Kidney epithelial cell (primary cell): ENCODE measurements around the gene ZPBP. TPM values are rescaled to one million over a fixed set of nuclear protein-coding genes. Genes with fewer than 3 reads are reported as not detected.

Experiments used
- DNase-seq: peaks from one replicate; pipeline ENCODE4 v3.0.0-alpha.2; 2010; ENCODE audit warnings: low read depth
- H3K27me3 ChIP-seq: 2 replicates; pipeline ENCODE4 v1.6.0; 2011; ENCODE audit warnings: low read length; ENCODE audit not compliant: control insufficient read depth, insufficient read depth
- H3K36me3 ChIP-seq: 2 replicates; pipeline ENCODE4 v1.5.1; 2011; ENCODE audit warnings: low read length; ENCODE audit not compliant: control insufficient read depth, insufficient read depth
- H3K4me3 ChIP-seq: 2 replicates; pipeline ENCODE4 v1.5.1; 2011; ENCODE audit warnings: low read depth, mild to moderate bottlenecking, control low read depth, low read length
- total RNA-seq: library from RNA; depleted of rRNA; stranded (reverse); fragments of >200 nt; gene quantifications from 2 replicates; pipeline ENCODE4 v1.2.3, GENCODE V29; 2015
- TF ChIP-seq, protein P1 (sequence below): IDR thresholded peaks from 2 replicates; pipeline ENCODE4 v1.5.1; 2011; ENCODE audit warnings: mild to moderate bottlenecking, moderate library complexity, low read length, control low read depth, inconsistent platforms; ENCODE audit not compliant: insufficient read depth, poor library complexity, severe bottlenecking

Gene ZPBP
- total RNA-seq, 1 donor from 2014 or later = 0.13 TPM

DNA sequence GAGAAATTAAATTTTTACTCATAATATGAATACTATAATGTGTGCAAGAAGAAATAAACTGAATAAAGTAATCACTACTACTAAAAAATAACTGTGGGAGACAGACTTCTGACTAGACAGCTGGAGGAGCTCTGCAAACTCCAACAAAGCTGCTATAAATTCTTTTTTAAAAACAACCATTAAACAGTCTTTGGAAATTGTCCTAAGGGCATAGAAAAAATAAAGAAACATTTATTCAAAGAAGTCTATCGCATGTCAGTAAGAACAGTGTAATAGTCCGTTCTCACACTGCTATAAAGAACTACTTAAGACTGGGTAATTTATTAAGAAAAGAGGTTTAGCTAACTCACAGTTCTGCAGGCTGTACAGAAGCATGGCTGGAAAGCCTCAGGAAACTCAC, 56.0 kb downstream of the ZPBP start:
- Histone ChIP-seq H3K27me3 (no peaks in the 10 kb centered on the region), H3K36me3 (no peaks in the 10 kb centered on the region), H3K4me3 (no peak overlapping the region)
- TF ChIP-seq, protein P1, sequence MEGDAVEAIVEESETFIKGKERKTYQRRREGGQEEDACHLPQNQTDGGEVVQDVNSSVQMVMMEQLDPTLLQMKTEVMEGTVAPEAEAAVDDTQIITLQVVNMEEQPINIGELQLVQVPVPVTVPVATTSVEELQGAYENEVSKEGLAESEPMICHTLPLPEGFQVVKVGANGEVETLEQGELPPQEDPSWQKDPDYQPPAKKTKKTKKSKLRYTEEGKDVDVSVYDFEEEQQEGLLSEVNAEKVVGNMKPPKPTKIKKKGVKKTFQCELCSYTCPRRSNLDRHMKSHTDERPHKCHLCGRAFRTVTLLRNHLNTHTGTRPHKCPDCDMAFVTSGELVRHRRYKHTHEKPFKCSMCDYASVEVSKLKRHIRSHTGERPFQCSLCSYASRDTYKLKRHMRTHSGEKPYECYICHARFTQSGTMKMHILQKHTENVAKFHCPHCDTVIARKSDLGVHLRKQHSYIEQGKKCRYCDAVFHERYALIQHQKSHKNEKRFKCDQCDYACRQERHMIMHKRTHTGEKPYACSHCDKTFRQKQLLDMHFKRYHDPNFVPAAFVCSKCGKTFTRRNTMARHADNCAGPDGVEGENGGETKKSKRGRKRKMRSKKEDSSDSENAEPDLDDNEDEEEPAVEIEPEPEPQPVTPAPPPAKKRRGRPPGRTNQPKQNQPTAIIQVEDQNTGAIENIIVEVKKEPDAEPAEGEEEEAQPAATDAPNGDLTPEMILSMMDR = no peak
- DNase-seq = no peak

DNA sequence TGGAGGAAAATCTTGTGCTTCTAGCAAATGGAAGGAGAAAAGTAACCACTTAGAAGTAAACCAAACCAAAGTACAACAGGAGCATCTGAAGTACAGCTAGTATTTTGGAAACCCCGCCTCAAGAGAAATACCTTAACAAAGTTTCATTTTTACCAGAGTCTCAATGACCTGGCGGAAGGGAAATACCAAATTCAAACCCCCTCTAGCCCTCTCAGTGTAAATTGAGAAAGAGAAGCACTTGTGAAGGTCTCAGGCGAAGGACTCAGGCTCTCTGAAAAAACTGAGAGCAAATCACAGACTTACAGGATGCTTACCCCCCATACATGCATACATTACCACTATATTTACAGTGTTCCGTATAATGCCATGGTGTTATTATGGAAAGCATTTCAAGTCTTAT, 70.1 kb downstream of the ZPBP start:
- no peak overlapping the region for H3K4me3 ChIP-seq
- no peak for DNase-seq
- no peaks in the 10 kb centered on the region for H3K27me3 ChIP-seq
- TF ChIP-seq, protein P1 = no peak
- H3K36me3 ChIP-seq = no peaks in the 10 kb centered on the region

DNA sequence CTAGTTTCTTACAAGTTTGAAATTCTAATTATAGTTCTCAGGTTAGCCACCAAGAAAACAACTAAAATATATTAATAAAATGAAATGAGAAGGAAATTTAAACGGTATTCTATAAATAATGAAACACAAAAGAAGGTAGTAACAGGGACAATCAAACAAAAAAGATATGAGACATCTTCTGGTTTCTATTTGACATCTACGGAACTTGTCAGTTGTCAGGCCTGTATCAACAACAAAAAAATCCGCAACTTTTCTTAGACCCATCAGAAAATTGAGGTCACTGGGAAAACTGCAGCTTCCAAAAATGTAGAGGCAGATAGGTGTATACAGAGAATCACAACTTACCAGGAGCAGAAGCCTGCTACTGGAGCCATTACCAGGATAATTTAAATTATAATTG, 70.6 kb downstream of the ZPBP start:
- TF ChIP-seq, protein P1 = no peak
- no peaks in the 10 kb centered on the region for H3K27me3 ChIP-seq
- H3K4me3 ChIP-seq = no peak overlapping the region
- H3K36me3 ChIP-seq = no peaks in the 10 kb centered on the region
- DNase-seq = no peak

DNA sequence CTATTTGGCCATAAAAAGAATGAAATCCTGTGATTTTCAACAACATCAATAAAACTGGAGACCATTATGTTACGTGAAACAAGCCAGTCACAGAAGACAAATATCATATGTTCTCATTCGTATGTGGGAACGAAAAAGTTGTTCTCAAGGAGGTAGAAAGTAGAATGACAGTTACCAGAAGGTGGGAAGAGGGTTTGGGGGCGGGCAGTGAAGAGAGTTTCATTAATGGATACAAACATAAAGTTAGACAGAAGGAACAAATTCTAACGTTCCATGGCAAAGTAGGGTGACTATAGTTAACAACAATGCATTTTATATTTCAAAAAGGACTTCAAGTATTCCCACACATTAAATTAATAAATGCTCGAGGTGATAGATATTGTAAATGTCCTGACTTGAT, 97.4 kb downstream of the ZPBP start:
- Histone ChIP-seq H3K27me3 (no peaks in the 10 kb centered on the region), H3K4me3 (no peak overlapping the region), H3K36me3 (no peaks in the 10 kb centered on the region)
- no peak for DNase-seq
- TF ChIP-seq, protein P1 = no peak

DNA sequence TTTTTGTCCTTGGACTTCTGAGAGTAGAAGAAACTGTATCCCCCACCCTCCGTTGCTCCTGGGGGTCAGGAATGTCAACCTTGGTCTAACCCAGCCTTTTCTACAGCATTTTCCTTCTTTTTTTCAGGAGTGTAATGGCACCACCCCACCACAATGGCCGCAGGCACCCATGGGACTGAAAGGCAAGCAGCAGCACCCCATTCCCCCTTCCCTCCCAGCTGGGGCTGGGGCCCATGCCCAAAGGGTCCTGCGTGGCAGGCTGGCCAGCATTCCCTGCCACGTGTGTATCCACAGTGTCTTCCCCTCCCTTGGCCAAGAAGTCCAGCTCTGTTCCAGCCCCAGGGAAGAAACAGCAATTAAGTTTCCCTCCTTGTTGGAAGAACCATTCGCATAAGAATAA, 106.9 kb downstream of the ZPBP start:
- Histone ChIP-seq H3K27me3 (no peaks in the 10 kb centered on the region), H3K4me3 (no peak overlapping the region), H3K36me3 (no peaks in the 10 kb centered on the region)
- TF ChIP-seq, protein P1 = no peak
- DNase-seq = no peak

DNA sequence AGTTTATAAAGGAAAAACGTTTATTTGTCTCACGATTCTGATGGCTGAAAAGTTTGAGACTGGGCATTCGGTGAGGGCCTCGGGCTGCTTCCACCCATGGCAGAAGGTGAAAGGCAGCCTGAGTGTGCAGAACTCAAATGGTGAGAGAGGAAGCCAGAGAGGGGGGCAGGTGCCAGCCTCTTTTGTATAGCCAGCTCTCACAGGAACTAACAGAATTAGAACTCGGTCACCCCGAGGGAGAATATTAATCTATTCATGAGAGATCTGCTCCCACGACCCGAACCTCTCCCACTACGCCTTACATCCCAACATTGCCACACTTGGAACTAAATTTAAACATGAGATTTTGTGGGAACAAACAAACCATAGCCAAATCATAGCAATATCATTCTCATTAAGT, 112.6 kb downstream of the ZPBP start:
- Histone ChIP-seq H3K36me3 (no peaks in the 10 kb centered on the region), H3K27me3 (no peaks in the 10 kb centered on the region), H3K4me3 (no peak overlapping the region)
- no peak for DNase-seq
- TF ChIP-seq, protein P1 = no peak
